8988T (cell line): ENCODE results near the gene EML3.
"Not testable (repeated sequence)": the region's sequence is repeated elsewhere in the genome, so short reads cannot be mapped to it uniquely, and the experiment has no call there.

Experiments used
- DNase-seq: peaks from one replicate; pipeline ENCODE4 v3.0.0; 2011

The EML3 gene

DNA sequence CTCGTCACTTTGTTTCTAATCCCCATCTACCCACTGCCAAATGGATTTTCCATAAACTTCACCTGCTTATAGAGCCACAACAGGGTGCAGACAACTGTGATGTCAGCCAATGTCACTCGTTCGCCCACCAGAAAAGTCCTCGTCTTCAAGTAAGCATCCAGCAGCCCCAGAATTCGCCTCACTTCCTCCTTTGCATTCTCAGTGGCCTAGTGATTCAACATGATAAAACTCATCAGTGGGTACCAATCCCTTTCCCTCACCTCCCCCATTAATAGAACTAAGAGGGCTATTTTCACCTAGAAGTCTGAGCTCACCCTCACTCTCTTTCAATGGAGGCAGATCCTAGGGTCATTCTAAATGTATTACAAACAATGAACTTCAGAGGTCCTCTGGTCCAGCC, 41.7 kb downstream of the EML3 start:
- DNase-seq: not testable (repeated sequence)

DNA sequence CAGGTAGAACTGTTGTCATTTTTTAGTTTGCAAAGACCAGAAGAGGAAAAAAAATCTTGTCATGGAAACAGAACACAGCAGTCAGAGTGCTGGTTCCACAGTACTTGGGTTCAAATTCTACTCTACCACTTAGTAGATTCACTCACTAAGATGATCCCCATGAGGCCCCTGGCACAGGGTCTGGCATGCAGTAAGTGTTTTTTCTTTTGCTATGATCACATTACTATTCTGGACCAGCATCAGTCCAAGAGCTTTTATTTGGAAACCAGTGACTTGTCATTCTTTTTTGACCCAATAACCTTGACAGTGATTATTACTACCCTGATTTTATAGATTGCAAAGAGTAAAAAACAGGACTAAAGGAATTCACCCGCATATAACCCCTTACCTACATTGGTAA, 43.0 kb downstream of the EML3 start:
- no peak for DNase-seq

DNA sequence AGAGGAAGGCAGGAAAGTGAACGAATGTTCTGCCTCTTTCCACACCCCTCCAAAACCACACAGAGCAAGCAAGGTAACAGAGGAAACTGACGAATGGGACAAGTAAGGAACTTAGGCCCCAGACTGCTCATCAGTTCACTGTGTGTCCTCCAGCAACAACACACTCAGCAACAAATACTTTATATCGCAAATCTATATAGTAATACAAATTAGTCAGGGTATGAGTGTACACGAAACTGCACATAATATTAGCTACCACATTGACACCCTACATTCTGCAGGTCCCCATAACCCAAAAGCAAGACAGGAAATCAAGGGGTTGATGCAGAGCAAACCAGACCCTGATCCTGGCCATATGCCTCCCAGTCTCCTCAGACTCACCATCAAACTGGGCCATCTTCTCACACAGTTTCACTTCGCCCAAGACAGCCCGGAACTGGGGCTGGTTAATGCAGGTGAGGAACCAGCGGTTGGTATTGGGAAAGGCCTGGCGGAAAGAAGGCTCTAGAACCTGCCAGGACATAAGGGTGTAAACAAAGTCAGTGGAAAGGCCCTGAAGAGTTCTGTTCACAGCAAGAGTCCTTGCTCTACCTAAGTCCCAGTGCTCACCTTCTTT, 45.4 kb downstream of the EML3 start:
- no peak for DNase-seq

DNA sequence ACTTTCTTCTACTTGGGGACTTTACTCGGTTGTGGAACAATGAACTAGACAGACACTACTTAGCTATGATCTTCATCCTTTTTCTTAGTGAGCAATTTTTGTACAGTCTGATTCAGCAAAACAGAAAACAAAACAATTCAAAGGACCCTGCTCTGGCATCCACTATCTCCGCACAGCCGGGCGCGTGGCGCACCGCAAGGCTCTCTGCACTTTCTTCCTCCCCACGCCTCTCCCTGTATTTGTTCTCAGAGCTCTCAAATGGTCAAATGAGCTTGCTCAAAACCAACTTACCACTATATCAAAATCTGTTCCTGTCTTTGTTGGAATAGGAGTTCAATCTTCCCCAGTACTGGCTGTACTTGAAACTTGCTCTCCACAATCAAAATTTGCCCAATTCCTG, 46.3 kb downstream of the EML3 start:
- no peak for DNase-seq

DNA sequence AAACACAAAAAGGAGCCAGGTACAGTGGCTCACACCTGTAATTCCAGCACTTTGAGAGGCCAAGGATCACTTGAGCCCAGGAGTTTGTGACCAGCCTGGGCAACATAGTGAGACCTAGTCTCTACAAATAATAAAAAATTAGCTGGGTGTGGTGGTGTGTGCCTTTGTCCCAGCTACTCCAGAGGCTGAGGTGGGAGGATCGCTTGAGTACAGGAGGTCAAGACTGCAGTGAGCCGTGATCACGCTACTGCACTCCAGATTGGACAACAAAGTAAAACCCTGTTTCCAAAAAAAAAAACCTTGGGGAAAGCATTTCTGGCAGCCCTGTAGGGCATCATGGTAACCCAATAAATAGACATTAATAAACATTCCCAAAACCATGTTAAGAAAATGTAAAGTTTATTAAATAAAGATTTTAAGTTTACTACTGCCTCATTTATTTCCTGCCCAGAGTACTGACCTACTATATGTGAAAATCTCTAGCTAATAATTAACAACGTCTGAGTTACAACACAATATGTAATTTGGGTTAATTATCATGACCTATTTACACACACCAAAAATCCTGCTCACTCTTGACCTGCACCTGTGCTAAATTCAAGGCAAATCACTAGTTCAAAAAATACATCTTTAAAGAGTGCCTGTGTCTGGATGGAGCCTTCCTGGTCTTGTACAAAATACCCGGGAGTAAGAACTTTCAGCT, 47.3 kb downstream of the EML3 start:
- no peak for DNase-seq

DNA sequence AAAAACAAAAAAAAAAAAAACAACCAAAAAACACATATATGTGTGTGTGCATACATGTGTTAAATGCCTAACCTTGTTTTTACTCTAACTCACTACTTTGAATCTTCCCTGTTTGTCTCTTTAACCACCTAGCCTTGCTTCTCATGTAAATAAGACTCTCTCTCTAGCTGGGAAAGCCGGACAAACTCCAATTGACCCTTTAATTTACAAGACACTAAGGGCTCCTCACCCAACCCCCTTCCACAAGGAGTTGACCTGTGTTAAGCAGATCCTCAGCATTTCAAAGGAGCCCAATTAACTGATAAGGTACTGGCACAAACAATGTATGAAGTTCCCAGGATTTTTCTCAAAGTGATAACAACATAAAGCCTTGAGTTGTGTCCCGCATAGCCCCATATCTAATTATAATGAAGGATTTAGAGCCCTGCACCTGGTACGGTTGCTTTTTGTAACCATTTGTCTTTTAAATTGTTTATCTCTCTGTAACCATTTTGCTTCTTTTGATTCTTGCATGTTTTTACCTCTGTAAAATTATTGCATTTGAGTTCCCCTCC, 50.8 kb downstream of the EML3 start:
- not testable (repeated sequence) for DNase-seq

DNA sequence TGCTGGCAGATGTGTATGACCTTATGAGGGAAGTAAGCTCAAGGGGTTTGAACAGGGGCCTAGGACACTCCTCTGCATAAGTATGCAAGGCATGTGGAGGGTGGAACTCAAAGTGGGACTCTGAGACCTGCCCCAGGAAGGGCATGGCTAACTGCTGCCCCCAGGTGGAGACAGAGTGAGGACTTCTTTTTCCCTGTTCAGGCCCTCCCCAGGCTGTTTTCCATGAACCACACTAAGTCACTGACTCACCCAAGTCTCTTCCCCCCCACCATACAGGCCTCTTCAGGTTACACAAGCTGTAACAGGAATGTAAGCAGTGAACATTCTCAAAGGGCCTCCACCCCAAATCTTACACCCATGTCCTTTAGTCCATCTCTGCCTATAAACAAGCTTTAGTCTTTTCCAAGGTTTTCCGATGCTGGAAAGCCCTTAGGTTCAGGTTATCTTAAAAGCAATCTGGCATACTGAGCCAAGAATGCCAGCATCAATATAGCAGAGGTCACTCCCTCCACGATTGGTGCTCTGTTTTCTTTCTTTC, 51.9 kb downstream of the EML3 start:
- peak; percentile 80 for DNase-seq

DNA sequence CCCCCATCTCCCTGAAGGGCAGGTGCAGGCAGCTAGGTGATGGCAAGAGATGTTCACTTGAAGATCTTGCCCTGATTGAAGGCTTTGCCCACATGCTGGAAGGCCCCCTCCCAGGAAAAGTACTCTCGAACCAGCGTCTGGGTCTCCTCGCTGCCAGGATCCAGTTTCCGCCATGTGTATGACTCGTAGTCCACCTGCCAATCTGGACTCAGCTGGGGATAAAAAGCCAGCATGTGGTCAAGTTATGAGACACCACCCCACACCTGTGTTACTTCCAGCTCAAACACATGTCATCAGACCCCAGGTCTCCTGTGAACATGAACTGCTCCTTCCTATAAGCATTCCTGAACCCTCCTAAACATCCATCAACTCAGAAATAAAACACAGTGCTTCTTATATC, 52.9 kb downstream of the EML3 start:
- not testable (repeated sequence) for DNase-seq

DNA sequence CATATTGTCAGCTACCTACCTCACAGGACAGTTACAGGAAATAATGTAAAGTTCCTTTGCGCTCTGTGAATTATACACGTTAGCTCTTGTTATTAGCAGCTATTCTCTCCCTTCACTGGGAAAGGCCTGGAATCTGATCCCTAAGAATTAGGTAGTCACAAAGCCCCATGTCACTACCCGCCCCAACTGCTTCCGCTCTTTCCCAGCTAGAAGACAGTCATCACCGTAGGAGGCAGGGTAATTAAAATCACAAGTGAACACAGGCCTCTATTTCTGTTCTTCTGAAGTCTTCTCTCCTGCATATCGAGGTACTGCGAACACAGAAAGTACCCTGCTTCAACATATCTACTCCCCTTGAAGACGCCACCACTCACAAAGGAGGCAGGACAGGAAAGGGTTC, 53.4 kb downstream of the EML3 start:
- DNase-seq: no peak

DNA sequence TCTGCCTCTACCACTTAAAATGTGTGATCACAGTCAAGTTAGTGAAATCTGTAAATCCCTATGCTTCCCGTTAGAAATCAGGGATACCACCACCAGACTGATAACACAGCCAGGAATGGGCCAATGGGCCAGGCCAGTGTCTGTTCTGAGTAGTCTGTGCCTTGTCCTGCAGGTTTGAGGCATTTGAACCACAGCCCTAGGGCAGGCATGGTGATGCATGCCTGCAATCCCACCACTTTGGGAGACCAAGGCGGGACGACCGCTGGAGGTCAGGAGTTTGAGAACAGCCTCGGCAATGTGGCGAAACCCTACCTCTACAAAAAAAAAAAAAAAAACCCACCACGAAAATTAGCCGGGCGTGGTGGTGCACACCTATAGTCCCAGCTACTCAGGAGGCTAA, 53.9 kb downstream of the EML3 start:
- DNase-seq: no peak

DNA sequence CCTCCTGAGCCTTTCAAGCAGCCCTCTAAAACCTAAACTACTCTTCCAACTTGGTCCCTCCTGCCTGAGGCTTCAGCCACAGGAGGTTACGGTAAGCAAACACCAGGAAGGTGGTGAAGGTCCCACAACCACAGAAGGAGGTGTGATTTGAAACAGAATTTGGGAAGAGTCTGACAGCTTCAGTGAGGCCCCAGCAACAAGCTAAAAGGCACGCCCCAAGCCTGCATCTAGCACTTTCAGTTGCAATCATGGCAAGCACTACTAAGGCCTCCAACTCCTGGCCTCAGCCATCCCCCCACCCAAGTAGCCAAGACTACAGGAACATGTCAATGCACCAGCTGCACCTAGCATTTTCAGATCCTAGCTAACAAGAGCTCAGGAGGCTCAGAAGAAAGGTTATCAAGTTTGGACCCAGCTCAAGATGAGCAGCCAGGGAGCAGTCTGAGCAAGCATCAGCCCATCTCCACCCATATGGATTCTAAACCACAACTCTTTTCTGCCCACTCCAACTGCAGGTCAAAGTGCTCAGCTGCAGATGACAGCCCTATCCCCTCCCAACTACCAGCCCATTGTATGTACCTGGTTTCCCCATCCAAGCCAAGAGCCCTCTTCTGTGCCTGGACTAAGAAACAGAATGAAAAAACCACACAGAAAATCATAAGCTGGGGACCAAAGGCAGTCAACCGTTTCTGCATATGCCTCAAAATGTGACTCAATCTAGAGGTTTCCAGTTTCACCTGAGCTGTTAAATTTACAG, 55.5 kb downstream of the EML3 start:
- no peak for DNase-seq

DNA sequence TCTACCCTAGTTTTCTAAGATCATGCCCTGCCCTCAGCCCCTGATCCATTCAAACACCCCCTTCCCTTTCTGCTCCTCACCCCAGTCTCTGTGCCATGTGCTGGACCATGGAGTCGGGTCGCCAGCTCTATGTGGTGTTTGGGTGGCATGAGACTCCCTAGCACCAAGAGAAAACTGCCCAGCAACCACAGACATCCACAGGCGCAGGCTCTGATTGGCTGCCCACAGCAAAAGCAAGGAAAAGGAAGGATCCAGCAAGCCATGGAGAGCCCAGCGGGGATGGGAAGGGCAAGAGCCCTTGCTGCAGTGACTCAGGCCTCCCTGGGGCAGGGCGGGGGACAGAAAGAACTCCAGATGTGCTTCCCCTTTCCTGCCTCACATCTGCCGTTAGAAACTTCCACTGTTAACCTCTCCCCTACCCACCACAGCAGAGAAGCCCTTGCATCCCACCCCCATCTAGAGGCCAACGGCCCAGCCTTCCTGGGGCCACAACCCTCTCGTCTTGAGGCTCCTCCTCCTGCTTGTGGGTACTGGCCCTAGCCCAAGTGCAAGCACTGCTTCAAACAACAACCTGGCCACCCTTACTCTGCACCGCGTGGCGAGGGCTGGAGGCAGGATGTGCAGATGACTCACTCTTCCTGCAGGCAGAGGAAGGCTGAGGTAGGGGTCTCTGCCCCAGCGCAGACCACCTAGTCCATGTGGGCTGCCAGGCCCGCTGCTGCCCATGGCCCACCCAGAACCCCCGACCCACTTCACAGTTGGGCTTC, 56.3 kb downstream of the EML3 start:
- DNase-seq: peak; percentile 92

DNA sequence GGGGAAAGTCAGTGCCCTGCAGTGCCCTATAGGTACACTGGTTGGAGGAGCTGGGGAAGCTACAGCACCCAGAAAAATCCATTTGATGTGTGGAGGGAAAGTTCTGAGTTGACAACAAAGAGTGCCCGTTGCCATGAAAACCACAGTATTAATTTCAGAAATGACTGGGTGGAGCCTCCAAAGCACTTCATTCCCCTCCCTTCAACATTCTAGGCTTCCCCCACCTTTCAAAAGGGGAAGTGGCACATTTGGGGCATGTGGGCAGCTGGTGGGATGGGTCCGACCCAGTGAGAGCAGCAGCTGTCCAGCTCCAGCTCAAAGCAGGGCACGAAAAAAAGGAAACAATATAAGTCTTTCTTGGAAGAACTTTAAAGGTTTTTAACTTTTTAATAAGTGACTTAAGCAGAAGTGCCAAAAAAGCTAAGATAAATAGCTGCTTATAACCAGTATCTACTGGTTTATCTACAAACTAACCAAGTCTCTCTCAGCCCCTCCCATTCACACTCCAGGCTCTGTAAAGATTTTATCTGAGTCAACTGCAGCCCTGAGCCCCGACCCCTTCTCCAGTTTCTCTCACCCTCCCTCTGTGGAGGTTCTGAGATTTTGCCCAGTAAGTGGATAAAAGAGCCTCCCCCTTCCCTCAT, 57.0 kb downstream of the EML3 start:
- DNase-seq: no peak

DNA sequence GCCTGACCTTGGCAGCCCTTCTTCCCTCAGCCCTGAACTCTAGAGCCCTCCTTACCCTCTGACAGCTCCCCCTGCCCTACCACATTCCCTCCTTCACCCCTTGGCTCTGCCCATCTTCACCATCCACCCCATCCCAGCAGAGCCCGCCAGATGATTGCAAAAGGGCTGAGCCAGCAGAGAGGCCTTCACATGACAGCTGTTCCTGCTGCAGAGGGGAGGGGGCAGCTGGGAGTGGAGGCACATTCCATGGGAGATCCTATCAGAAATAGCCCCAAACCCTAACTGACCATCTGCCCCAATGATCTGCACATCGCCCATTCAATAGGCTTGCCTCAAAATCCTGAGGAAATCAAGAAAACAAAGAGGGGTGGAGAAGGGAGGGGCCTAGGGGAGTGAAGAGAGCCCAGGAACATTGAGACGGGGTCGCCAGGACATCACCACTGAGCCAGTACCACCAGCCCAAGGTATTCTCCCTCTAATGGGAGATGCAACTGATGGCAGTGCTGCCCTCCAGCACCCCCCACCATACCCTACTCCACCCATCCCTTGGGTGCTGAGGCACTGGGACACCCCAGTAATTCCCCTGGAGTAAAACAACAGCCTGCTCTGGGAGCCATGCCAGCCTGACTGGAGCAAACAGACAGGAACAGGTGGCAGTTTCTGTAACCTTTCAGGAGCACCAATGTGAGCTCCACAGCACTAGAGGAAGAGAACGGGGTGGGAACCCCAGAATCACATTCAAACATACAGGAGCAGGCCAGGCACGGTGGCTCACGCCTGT, 58.0 kb downstream of the EML3 start:
- no peak for DNase-seq

DNA sequence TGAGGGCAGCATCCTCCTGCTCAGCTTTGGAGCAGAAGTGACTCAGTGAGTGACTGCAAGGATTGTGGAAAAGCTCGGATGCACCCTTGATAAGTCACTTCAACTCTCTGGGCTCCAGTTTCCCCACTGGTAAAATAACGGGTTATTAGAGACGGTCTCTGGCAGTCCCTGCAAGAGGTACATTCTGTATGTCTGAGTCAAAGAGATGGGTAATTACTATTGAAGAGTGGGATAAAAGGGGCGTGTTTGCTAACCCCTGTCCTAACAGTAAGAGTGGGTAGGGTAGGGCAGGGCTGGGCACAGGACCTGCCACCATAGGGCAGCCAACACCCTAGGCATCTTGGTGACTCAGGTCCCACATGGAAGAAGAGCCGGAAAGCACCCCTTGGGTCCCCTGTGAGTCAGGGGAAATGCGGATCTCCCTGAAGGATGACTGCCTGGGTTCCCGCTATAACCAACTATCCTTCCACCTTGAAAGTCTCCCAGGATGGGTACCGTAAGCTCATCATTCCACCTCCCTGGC, 58.7 kb downstream of the EML3 start:
- DNase-seq: peak; percentile 81

DNA sequence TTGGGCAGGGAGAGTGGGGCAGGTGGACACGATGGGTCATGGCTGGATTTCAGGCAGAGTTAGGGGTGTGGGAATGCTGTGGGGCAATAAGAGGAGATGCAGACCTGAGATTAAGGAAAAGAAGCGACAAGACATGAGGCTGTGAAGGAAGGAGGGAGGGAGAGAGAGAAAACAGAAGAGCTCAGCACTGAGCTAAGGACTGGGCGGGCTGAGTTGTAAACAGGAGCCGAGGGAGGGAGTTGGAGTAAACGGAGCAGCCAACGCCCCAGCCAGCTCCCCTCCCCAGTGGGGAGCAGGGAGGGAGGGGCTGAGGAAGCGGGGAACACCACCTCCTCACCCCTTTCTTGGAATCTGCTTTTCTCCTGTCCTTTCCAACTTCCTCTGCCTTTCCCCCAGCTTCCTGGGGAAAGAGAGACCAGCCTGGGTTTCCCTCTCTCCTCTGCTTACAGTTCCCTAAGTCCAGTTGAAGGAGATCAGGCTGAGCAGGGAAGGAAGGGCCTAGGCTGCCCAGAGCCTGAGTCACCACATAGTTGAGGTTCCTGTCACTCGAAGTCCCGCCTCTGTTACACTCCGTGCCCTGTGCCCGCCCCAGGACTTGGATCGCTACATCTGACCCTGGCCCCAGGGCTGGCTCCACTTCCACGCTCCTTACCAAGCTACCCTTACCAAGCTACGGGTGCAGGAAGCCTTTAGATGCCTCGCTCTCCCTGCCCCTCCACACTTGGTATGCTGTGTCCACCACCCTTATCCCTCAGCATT, 59.3 kb downstream of the EML3 start:
- DNase-seq: peak; percentile 91

DNA sequence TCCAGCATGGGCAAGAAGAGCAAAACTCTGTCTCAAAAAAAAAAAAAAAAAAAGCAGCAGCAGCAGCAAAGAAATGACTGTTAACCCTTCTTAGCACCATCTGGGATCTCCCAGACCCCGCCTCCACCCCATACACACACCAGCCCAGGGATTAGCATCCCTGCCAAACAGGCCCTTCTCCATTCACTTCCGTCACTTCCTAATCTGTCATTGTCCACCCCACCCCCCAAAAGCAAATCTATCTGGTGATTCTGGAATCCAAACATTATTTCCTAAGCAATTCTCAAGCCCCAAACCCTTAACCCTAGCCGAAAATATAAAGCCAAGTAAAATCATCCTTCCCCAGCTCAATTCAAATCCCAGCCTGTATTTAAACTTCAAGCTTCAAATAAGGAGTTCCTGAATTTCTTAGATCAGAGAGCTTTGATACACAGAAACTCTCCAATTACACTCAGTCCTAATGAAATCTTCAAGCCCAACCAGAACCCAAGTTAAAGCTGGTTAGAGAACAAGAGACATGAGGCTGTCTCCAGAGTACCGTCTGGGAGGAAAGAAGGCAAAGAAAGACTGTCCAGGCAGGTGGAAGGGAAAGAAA, 60.0 kb downstream of the EML3 start:
- DNase-seq: no peak
